Measurements from ENCODE around the gene LPAR1. TPM values are rescaled to one million over a fixed set of nuclear protein-coding genes. Genes with fewer than 3 reads are reported as not detected.

LPAR1 gene
- total and polyA plus RNA-seq, 2 of the 8 experiments (the other 6 are each of a cell fraction or from before 2014, with no cell fraction given) = 3.4 to 5.1 TPM

DNA sequence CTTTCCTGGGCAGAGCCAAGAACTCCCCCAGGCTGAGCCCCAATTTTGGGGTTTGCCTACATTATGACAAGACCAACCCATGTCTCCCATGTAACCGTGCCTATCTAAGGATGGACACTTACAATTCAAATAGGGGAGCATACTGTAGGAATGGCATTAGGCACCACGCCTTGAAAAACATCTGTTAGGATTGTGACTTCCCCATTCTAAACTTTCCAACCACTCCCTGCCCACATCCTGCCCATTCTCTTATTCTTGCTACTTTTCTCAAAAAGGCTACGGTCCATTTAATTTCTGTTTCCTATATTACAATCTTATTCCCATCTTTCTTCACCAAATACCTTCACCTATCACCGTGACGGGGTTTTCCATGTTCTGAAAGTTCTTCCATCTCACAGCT, 99.2 kb downstream of the LPAR1 start:
- 89 to 100% methylated on average over 1 to 5 of the region's 5 CpGs for WGBS, 2 experiments (ENCODE audit: extremely low coverage in 1 of 2, insufficient coverage in 1 of 2, insufficient read length in 1 of 2, insufficient replicate concordance in 2 of 2, low coverage in 1 of 2, low lambda C conversion rate in 2 of 2, missing lambda C conversion rate in 1 of 2)
- Histone ChIP-seq H3K79me2 (ENCODE audit: control insufficient read depth in 1 of 2, insufficient read depth in 2 of 2, low read length in 2 of 2) (no peaks in the 10 kb centered on the region), H3K14ac (ENCODE audit: insufficient read length) (no peak overlapping the region), H2AFZ (ENCODE audit: low read length) (no peak overlapping the region), H3K27me3 (replicated peaks in 1 of 4; ENCODE audit: control insufficient read depth in 3 of 4, extremely low read depth in 1 of 4, insufficient read depth in 3 of 4, low read length in 3 of 4) (no peaks in the 10 kb centered on the region), H3K4me1 (replicated peaks in 1 of 4; ENCODE audit: control insufficient read depth in 3 of 4, insufficient read depth in 4 of 4, low read length in 3 of 4) (no peaks in the 10 kb centered on the region), H2BK5ac (ENCODE audit: low read depth, low read length) (no peak overlapping the region), H4K5ac (ENCODE audit: insufficient read length, low read depth, low read length) (no peak overlapping the region), H2BK120ac (replicated peaks; ENCODE audit: low read depth, low read length) (no peak overlapping the region), H3K79me1 (ENCODE audit: low read depth, low read length) (no peaks in the 10 kb centered on the region), H3K9ac (replicated peaks in 1 of 4; ENCODE audit: extremely low read depth in 1 of 4, low read depth in 3 of 4, low read length in 3 of 4) (no peak overlapping the region), H3K23me2 (ENCODE audit: low read depth, low read length) (peaks cover 1% of the 10 kb centered on the region; the same call in 1 of the 2 replicates), H4K8ac (ENCODE audit: extremely low read depth, insufficient read depth, low read length) (no peak overlapping the region), H2BK15ac (ENCODE audit: low read length) (no peak overlapping the region), H3K36me3 (ENCODE audit: control insufficient read depth in 2 of 4, insufficient read depth in 4 of 4, low read length in 3 of 4) (no peaks in the 10 kb centered on the region; a peak in 1 of 8 replicates), H3K4me2 (ENCODE audit: insufficient read depth in 1 of 2, low read depth in 2 of 2, low read length in 2 of 2) (no peak overlapping the region), H3K27ac (ENCODE audit: low read depth, low read length) (no peak overlapping the region), H3K56ac (replicated peaks; ENCODE audit: insufficient read length, low read depth, low read length) (no peak overlapping the region), H3K4ac (replicated peaks; ENCODE audit: insufficient read length, low read depth, low read length) (no peak overlapping the region), H3K23ac (ENCODE audit: insufficient read length) (no peak overlapping the region), H3K4me3 (ENCODE audit: extremely low read depth in 1 of 4, insufficient read depth in 2 of 4, low read depth in 3 of 4, low read length in 4 of 4) (no peak overlapping the region), H2BK12ac (ENCODE audit: low read depth, low read length) (no peak overlapping the region), H4K20me1 (replicated peaks in 1 of 2; ENCODE audit: control insufficient read depth in 1 of 2, insufficient read depth in 2 of 2, low read length in 2 of 2) (no peaks in the 10 kb centered on the region), H2BK20ac (ENCODE audit: low read length) (no peak overlapping the region), H3K18ac (ENCODE audit: extremely low read depth, low read length) (no peak overlapping the region), H2AK5ac (ENCODE audit: low read depth, low read length) (no peak overlapping the region), H4K91ac (replicated peaks; ENCODE audit: insufficient read length, low read length) (no peak overlapping the region), H3K9me3 (ENCODE audit: insufficient read depth in 2 of 2, low read depth in 1 of 2, low read length in 1 of 2) (no peaks in the 10 kb centered on the region)
- DNase-seq (ENCODE audit: low read depth in 1 of 2, low spot score in 2 of 2) = no peak
- ChIA-PET CTCF (ENCODE audit: partially characterized antibody) (interaction anchor here (0.7 to 1.0 kb wide), 2 partner anchors 251 to 453 kb away, joined by 3 read pairs; no protein-coding TSS in a partner anchor), POLR2A (ENCODE audit: partially characterized antibody) (no interaction called here)
- FAIRE-seq = no peak
- TF ChIP-seq TEAD4 (IDR thresholded peaks at IDR 0.05; ENCODE audit: low read depth, low read length) = no peak
